Caco-2 (cell line): ENCODE measurements around the gene GNAS-AS1. TPM values are rescaled to one million over a fixed set of nuclear protein-coding genes. Genes with fewer than 3 reads are reported as not detected.

Source experiments
- BruUV-seq: library from RNA; stranded (reverse); fragments of 400-500 nt; replicated peaks from 2 replicates; lab custom pipeline; 2021; lab: Mats Ljungman, UMichigan
- CTCF ChIA-PET: fragments of 300-600 bp; sonication (Branson Sonifier 250); formaldehyde crosslinking; loops from one replicate; lab custom pipeline; 2022; ENCODE audit warnings: antibody characterized with exemption; lab: Charles Lee
- POLR2A ChIA-PET: fragments of 300-600 bp; sonication (Branson Sonifier 250); formaldehyde crosslinking; loops from one replicate; lab custom pipeline; 2022; ENCODE audit warnings: antibody characterized with exemption; lab: Charles Lee
- DNase-seq, 2 experiments: peaks; one replicate each; pipeline versions ENCODE4 v3.0.0 to v3.0.0-alpha.2; 2020 to 2022
- H3K27me3 ChIP-seq: replicated peaks from 2 replicates; pipeline ENCODE4 v1.6.0; 2011; ENCODE audit warnings: low read length; ENCODE audit not compliant: control insufficient read depth, insufficient read depth
- H3K36me3 ChIP-seq: 2 replicates; pipeline ENCODE4 v1.5.1; 2011; ENCODE audit warnings: low read length; ENCODE audit not compliant: control insufficient read depth, insufficient read depth
- H3K4me1 ChIP-seq: fragments of 250-450 bp; sonication (Bioruptor Pico); 2 replicates; pipeline ENCODE4 v1.5.1; 2020; ENCODE audit warnings: mild to moderate bottlenecking
- H3K4me3 ChIP-seq: 2 replicates; pipeline ENCODE4 v1.5.1; 2011; ENCODE audit warnings: low read depth, mild to moderate bottlenecking, control low read depth, low read length
- H3K9me3 ChIP-seq: fragments of 250-450 bp; sonication (Bioruptor Pico); 2 replicates; pipeline ENCODE4 v1.5.1; 2020; ENCODE audit warnings: mild to moderate bottlenecking, moderate library complexity
- H3K27ac Mint-ChIP-seq: one replicate; pipeline ENCODE4 v1.8.0; 2022; ENCODE audit warnings: mixed read lengths; ENCODE audit not compliant: unreplicated experiment
- H3K27me3 Mint-ChIP-seq: one replicate; pipeline ENCODE4 v1.8.0; 2022; ENCODE audit warnings: mixed read lengths; ENCODE audit not compliant: insufficient read depth, unreplicated experiment
- H3K36me3 Mint-ChIP-seq: one replicate; pipeline ENCODE4 v1.8.0; 2022; ENCODE audit warnings: mild to moderate bottlenecking, mixed read lengths; ENCODE audit not compliant: insufficient read depth, unreplicated experiment
- H3K4me1 Mint-ChIP-seq: one replicate; pipeline ENCODE4 v1.8.0; 2022; ENCODE audit warnings: low read depth, mixed read lengths; ENCODE audit not compliant: unreplicated experiment
- H3K4me3 Mint-ChIP-seq: one replicate; pipeline ENCODE4 v1.8.0; 2022; ENCODE audit warnings: mild to moderate bottlenecking, moderate library complexity, mixed read lengths; ENCODE audit not compliant: unreplicated experiment
- H3K9me3 Mint-ChIP-seq: one replicate; pipeline ENCODE4 v1.8.0; 2022; ENCODE audit warnings: mixed read lengths; ENCODE audit not compliant: unreplicated experiment
- intact Hi-C: fragments of 100-400 bp; cut with micrococcal nuclease; formaldehyde crosslinking; loops from one replicate; pipeline ENCODE4 v1.10.0; 2022; ENCODE audit not compliant: unreplicated experiment
- total RNA-seq: library from RNA; stranded (reverse); gene quantifications from 2 replicates; pipeline ENCODE4 v1.2.3, GENCODE V29; 2022
- TF ChIP-seq, protein P1 (sequence below), 2 experiments: fragments of 200-600 bp in 1 of 2; IDR thresholded peaks; 1 replicate in 1 of 2; 2 replicates in 1 of 2; pipeline versions ENCODE4 v1.5.1 to v1.8.0; 2011 to 2022; ENCODE audit warnings: antibody characterized with exemption in 1 of 2, control low read depth in 1 of 2, inconsistent platforms in 1 of 2, low read depth in 1 of 2, low read length in 1 of 2, mild to moderate bottlenecking in 1 of 2, moderate library complexity in 1 of 2; ENCODE audit not compliant: insufficient read depth in 1 of 2, severe bottlenecking in 1 of 2, unreplicated experiment in 1 of 2

The GNAS-AS1 gene
- total RNA-seq, 1 experiment from 2014 or later = 5.1 TPM

- Histone ChIP-seq H3K9me3 (no peaks in the 10 kb centered on the region), H3K4me3 (no peak overlapping the region), H3K36me3 (no peaks in the 10 kb centered on the region), H3K4me1 (no peaks in the 10 kb centered on the region), H3K27me3 (peaks cover 3% of the 10 kb centered on the region; the same call in 1 of the 2 replicates)
- DNase-seq = no peak
- TF ChIP-seq, protein P1, sequence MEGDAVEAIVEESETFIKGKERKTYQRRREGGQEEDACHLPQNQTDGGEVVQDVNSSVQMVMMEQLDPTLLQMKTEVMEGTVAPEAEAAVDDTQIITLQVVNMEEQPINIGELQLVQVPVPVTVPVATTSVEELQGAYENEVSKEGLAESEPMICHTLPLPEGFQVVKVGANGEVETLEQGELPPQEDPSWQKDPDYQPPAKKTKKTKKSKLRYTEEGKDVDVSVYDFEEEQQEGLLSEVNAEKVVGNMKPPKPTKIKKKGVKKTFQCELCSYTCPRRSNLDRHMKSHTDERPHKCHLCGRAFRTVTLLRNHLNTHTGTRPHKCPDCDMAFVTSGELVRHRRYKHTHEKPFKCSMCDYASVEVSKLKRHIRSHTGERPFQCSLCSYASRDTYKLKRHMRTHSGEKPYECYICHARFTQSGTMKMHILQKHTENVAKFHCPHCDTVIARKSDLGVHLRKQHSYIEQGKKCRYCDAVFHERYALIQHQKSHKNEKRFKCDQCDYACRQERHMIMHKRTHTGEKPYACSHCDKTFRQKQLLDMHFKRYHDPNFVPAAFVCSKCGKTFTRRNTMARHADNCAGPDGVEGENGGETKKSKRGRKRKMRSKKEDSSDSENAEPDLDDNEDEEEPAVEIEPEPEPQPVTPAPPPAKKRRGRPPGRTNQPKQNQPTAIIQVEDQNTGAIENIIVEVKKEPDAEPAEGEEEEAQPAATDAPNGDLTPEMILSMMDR (IDR thresholded peaks at IDR 0.05; ENCODE audit: insufficient read depth in 1 of 2, low read depth in 1 of 2, low read length in 1 of 2, severe bottlenecking in 1 of 2, unreplicated experiment in 1 of 2) = no peak
- intact Hi-C loops = no loop called here
- H3K36me3 Mint-ChIP-seq = no peaks in the 10 kb centered on the region
- BruUV-seq = no TSS peak
- ChIA-PET POLR2A (no interaction called here), CTCF (interaction anchor here (1.0 kb wide), 1 partner anchor 10 kb away, joined by 5 read pairs; no protein-coding TSS in a partner anchor)
- no peak overlapping the region for H3K27ac Mint-ChIP-seq
- peaks cover 35% of the 10 kb centered on the region for H3K27me3 Mint-ChIP-seq
- no peak overlapping the region for H3K4me3 Mint-ChIP-seq
- H3K9me3 Mint-ChIP-seq = no peaks in the 10 kb centered on the region
- no peaks in the 10 kb centered on the region for H3K4me1 Mint-ChIP-seq
These were observed 25.7 kb upstream of the GNAS-AS1 start for GRCh38 chr20:58876437-58876836.

DNA sequence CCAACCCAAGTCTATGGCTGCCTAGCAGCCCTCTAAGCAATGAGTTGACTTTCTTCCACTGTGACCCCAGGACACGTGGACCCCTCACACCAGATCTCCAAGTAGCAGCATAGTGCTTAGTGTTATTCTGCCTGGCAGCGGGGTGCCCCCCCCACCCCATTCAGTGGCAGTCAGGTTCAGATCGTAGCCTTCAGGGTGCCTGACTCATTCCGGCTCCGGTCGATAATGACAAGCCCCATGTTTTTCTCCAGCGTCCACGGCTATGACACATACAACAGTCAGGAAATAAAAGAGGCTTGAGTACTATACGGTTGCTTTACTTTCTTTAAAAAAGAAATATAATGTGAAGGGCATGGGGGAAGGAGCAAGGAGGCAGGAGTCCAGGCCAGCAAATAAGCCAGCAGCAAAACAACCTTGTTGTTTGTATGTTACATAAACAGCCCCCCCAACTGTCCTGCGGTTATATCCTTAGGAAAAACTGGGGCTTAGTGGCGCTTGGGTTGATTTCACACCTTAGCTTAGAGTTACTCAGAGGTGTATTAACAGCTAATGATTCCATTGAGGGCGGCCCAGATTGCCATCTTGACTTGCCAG, 24.9 kb upstream of the GNAS-AS1 start:
- H3K9me3 ChIP-seq = no peaks in the 10 kb centered on the region
- TF ChIP-seq, protein P1 (IDR thresholded peaks at IDR 0.05; ENCODE audit: insufficient read depth in 1 of 2, low read depth in 1 of 2, low read length in 1 of 2, severe bottlenecking in 1 of 2, unreplicated experiment in 1 of 2) = no peak
- no peaks in the 10 kb centered on the region for H3K36me3 ChIP-seq
- Mint-ChIP-seq H3K4me1 (peaks cover 5% of the 10 kb centered on the region), H3K9me3 (no peaks in the 10 kb centered on the region), H3K27me3 (peaks cover 34% of the 10 kb centered on the region), H3K36me3 (no peaks in the 10 kb centered on the region), H3K4me3 (no peak overlapping the region), H3K27ac (no peak overlapping the region)
- H3K4me3 ChIP-seq = no peak overlapping the region
- peaks cover 3% of the 10 kb centered on the region; the same call in 1 of the 2 replicates for H3K27me3 ChIP-seq
- CTCF ChIA-PET = no interaction called here
- BruUV-seq = no TSS peak
- no peaks in the 10 kb centered on the region for H3K4me1 ChIP-seq
- intact Hi-C loops = no loop called here
- POLR2A ChIA-PET = no interaction called here
- no peak for DNase-seq

DNA sequence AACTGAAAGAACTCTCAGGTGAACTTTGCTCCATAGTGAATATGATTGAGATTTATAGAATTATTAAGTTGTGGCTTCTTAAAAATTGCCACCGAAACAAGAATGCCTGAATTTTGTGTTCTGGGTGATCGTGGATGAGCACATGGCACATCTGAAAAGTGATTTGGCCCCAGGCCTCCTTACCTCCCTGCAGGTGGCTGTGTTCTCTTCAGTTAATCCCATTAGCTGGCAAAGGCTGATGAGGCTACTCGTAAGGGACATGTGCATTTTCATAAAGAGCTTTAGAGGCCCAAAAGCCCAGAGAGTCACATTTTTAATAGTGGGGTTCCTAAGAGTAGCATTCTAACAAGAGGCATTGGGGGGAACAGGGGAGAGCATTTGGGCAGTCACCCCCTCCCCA, 24.4 kb upstream of the GNAS-AS1 start:
- DNase-seq = no peak
- Mint-ChIP-seq H3K36me3 (no peaks in the 10 kb centered on the region), H3K4me3 (no peak overlapping the region), H3K4me1 (peaks cover 6% of the 10 kb centered on the region), H3K27ac (no peak overlapping the region), H3K27me3 (peaks cover 29% of the 10 kb centered on the region), H3K9me3 (no peaks in the 10 kb centered on the region)
- H3K27me3 ChIP-seq = peaks cover 3% of the 10 kb centered on the region; the same call in 1 of the 2 replicates
- intact Hi-C loops = no loop called here
- BruUV-seq = no TSS peak
- H3K36me3 ChIP-seq = no peaks in the 10 kb centered on the region
- ChIA-PET CTCF (interaction anchor here (0.7 kb wide), 1 partner anchor 621 kb away, joined by 5 read pairs; no protein-coding TSS in a partner anchor), POLR2A (no interaction called here)
- H3K4me3 ChIP-seq = no peak overlapping the region
- H3K9me3 ChIP-seq = no peaks in the 10 kb centered on the region
- H3K4me1 ChIP-seq = no peaks in the 10 kb centered on the region
- TF ChIP-seq, protein P1 (IDR thresholded peaks at IDR 0.05; ENCODE audit: insufficient read depth in 1 of 2, low read depth in 1 of 2, low read length in 1 of 2, severe bottlenecking in 1 of 2, unreplicated experiment in 1 of 2) = no peak
